RWPE2 (cell line): ENCODE measurements around the gene THUMPD2.

Source experiments
- ATAC-seq: fragments of 200-7000 bp; cut with Tn5 transposase; 3 replicates; pipeline ENCODE4 v1.9.1; 2021; ENCODE audit warnings: low read depth
- DNase-seq: peaks from one replicate; pipeline ENCODE4 v3.0.0-alpha.2; 2020; ENCODE audit warnings: low spot score
- H3K27ac ChIP-seq: fragments of 450-650 bp; 2 replicates; pipeline ENCODE4 v1.5.1; 2017; ENCODE audit warnings: mild to moderate bottlenecking; ENCODE audit not compliant: poor library complexity, severe bottlenecking
- H3K27me3 ChIP-seq: fragments of 250-450 bp; sonication (Bioruptor Pico); 2 replicates; pipeline ENCODE4 v1.5.1; 2021; ENCODE audit warnings: mild to moderate bottlenecking, moderate library complexity; ENCODE audit not compliant: insufficient read depth, poor library complexity, severe bottlenecking
- H3K36me3 ChIP-seq: fragments of 250-450 bp; sonication (Bioruptor Pico); 2 replicates; pipeline ENCODE4 v1.5.1; 2020; ENCODE audit warnings: low read depth, mild to moderate bottlenecking, moderate library complexity
- H3K4me1 ChIP-seq: fragments of 250-450 bp; sonication (Bioruptor Pico); 2 replicates; pipeline ENCODE4 v1.5.1; 2021; ENCODE audit warnings: mild to moderate bottlenecking, moderate library complexity; ENCODE audit not compliant: insufficient read depth, poor library complexity, severe bottlenecking
- H3K4me3 ChIP-seq: fragments of 250-450 bp; sonication (Bioruptor Pico); 2 replicates; pipeline ENCODE4 v1.5.1; 2021; ENCODE audit warnings: mild to moderate bottlenecking, moderate library complexity; ENCODE audit not compliant: severe bottlenecking
- H3K9me3 ChIP-seq: fragments of 250-450 bp; sonication (Bioruptor Pico); 2 replicates; pipeline ENCODE4 v1.5.1; 2021; ENCODE audit warnings: mild to moderate bottlenecking, moderate library complexity; ENCODE audit not compliant: severe bottlenecking
- CTCF ChIP-seq: fragments of 450-650 bp; IDR thresholded peaks from one replicate; pipeline ENCODE4 v1.5.1; 2017; ENCODE audit warnings: mild to moderate bottlenecking, moderate library complexity; ENCODE audit not compliant: poor library complexity, severe bottlenecking

Gene THUMPD2

GRCh38 chr2:39779927-39780326, 869 bp upstream of the THUMPD2 start:
- Histone ChIP-seq H3K4me3 (no peak overlapping the region), H3K36me3 (peaks cover 15% of the 10 kb centered on the region), H3K27ac (no peak overlapping the region), H3K9me3 (no peaks in the 10 kb centered on the region), H3K27me3 (no peaks in the 10 kb centered on the region), H3K4me1 (peaks cover 14% of the 10 kb centered on the region)
- ATAC-seq (no peak), DNase-seq (no peak)
- no peak for TF ChIP-seq CTCF

GRCh38 chr2:39779341-39779851, 338 bp upstream of the THUMPD2 start:
- Histone ChIP-seq H3K9me3 (no peaks in the 10 kb centered on the region), H3K27ac (peak overlapping the region; percentile 53), H3K27me3 (no peaks in the 10 kb centered on the region), H3K4me3 (peak overlapping the region; percentile 89), H3K36me3 (peaks cover 21% of the 10 kb centered on the region), H3K4me1 (peaks cover 14% of the 10 kb centered on the region)
- TF ChIP-seq CTCF, result no peak
- DNase-seq (no peak), ATAC-seq (no peak)

DNA sequence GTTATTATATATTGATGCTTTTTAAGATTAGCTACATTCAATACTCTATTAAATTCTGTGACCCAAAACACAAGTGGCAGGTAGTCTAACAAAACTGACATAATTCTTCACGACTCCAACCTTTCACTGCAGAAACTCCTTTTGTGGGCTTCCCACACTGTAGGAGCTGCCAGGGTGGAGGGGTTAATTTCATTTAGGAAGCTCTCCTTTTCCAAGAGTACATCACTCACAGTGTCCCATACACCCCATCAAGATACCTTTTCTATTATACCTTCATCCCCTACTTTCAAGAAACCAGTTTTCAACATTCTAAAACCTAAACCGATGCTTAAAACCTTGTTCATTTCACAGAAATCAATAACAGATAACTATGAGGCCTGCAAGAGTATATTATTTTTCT, 825 bp downstream of the THUMPD2 start:
- H3K4me3 ChIP-seq, result peak overlapping the region; percentile 89
- H3K36me3 ChIP-seq, result peaks cover 28% of the 10 kb centered on the region
- H3K4me1 ChIP-seq, result peaks cover 25% of the 10 kb centered on the region
- no peaks in the 10 kb centered on the region for H3K9me3 ChIP-seq
- no peak for TF ChIP-seq CTCF
- H3K27me3 ChIP-seq, result no peaks in the 10 kb centered on the region
- DNase-seq (no peak), ATAC-seq (0 out of 3 replicates have a peak, but pooled peaks have one; percentile 22)
- peak overlapping the region; percentile 53 for H3K27ac ChIP-seq

DNA sequence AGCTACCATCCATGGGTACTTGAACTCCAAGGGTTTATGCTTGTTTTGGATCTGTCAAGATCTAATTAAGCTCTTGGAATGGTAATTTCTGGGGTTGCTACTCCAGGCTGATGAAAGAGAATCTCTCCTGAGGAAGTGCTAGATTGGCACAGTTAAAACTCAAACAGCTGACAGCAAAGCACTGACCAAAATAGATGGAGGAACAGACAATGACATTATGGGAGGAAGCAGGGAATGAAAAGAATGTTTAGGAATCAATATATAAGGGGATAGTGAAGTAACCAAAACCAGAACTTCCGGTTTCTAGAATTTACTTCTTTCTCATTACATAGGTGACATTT, 6.3 kb downstream of the THUMPD2 start:
- Histone ChIP-seq H3K27ac (peak overlapping the region; percentile 81), H3K36me3 (peaks cover 74% of the 10 kb centered on the region), H3K27me3 (no peaks in the 10 kb centered on the region), H3K4me1 (peaks cover 38% of the 10 kb centered on the region), H3K9me3 (peaks cover 5% of the 10 kb centered on the region), H3K4me3 (no peak overlapping the region)
- DNase-seq (no peak), ATAC-seq (peak; percentile 25; the same call in 1 of the 3 replicates)
- TF ChIP-seq CTCF, result no peak

DNA sequence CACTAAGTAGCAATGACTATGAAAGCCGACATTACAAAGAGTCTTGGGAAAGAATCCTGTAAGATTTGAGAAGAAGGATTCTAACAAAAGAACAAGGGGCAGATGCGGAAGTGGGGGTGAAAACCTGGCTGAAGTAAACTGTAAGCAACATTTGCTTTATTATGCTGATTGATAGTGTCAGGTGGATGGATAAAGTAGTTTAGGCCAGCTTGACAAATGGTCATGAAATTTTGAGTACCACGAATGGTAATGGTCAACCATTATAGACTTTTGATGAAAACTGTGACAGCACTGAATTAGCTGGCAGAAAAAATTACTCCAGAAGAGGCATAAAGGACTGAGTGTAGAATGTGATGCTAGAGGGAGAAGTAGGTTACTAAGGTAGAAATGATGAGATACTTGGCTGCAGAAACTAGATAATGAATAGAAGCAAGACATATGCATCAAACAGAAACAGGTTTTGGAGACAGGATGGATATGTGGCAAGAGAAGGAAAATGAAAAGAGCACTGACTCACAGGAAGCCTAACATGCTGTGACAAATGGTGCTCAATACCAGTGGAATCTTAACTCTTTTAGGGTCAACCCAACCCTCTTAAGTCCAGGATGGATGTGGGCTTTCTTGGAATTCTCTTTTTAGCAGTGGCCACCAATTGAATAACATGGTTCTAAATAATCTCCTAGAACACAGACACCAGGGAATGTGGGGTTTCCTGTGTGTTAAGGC, 6.8 kb downstream of the THUMPD2 start:
- TF ChIP-seq CTCF, result no peak
- Histone ChIP-seq H3K27ac (peak overlapping the region; percentile 81), H3K4me3 (no peak overlapping the region), H3K9me3 (peaks cover 5% of the 10 kb centered on the region), H3K27me3 (no peaks in the 10 kb centered on the region), H3K4me1 (peaks cover 35% of the 10 kb centered on the region), H3K36me3 (peaks cover 76% of the 10 kb centered on the region)
- DNase-seq, result no peak
- ATAC-seq, result peak; percentile 96
